Breast epithelium (tissue), 3 donors: ENCODE measurements around the gene BNIP3.

Source experiments
- POLR2A ChIP-seq: fragments of 450-650 bp; IDR thresholded peaks from one replicate; pipeline ENCODE4 v1.6.1; 2016; ENCODE audit warnings: antibody characterized with exemption, mild to moderate bottlenecking, moderate library complexity
- POLR2AphosphoS5 ChIP-seq, 3 donors: sonication (generic); formaldehyde crosslinking; IDR thresholded peaks; one replicate each; pipeline ENCODE4 v1.6.1; 2017; ENCODE audit warnings: antibody characterized with exemption in 3 of 3

GRCh38 chr10:131933016-131933695, 48.6 kb downstream of the BNIP3 start:
- TF ChIP-seq POLR2AphosphoS5 (IDR thresholded peaks at IDR 0.05), result no peak
- no peak for TF ChIP-seq POLR2A
